Prostate gland (tissue), 2 donors: ENCODE measurements around the gene DYNC1LI1. TPM values are rescaled to one million over a fixed set of nuclear protein-coding genes. Genes with fewer than 3 reads are reported as not detected.

Source experiments
- DNase-seq: peaks from one replicate; pipeline ENCODE4 v3.0.0-alpha.2; 2019; ENCODE audit warnings: low spot score
- H3K27ac ChIP-seq, 2 donors: fragments of 200-600 bp; sonication (generic); 2 replicates each; pipeline ENCODE4 v1.5.1; 2017 to 2019
- H3K27me3 ChIP-seq: fragments of 200-600 bp; sonication (generic); replicated peaks from 2 replicates; pipeline ENCODE4 v1.5.1; 2019; ENCODE audit not compliant: insufficient read depth
- H3K36me3 ChIP-seq, 2 donors: fragments of 200-600 bp; sonication (generic); 1 replicate in 1 of 2; 2 replicates in 1 of 2; pipeline versions ENCODE4 v1.5.1 to v1.8.1; 2017 to 2019
- H3K4me1 ChIP-seq: fragments of 200-600 bp; sonication (generic); replicated peaks from 2 replicates; pipeline ENCODE4 v1.5.1; 2019
- H3K4me3 ChIP-seq, 2 donors: fragments of 200-600 bp; sonication (generic); 2 replicates each; pipeline ENCODE4 v1.5.1; 2017 to 2019
- H3K9me3 ChIP-seq: fragments of 200-600 bp; sonication (generic); 2 replicates; pipeline ENCODE4 v1.5.1; 2017
- CTCF ChIP-seq, 4 experiments: fragments of 200-600 bp in 2 of 4; fragments of 450-650 bp in 2 of 4; sonication (generic) in 2 of 4; IDR thresholded peaks; 1 replicate in 3 of 4; 2 replicates in 1 of 4; pipeline ENCODE4 v1.5.1; 2016 to 2019; ENCODE audit warnings: antibody characterized with exemption in 4 of 4, mild to moderate bottlenecking in 2 of 4, moderate library complexity in 2 of 4
- POLR2A ChIP-seq: fragments of 450-650 bp; IDR thresholded peaks from one replicate; pipeline ENCODE4 v1.6.1; 2016; ENCODE audit warnings: antibody characterized with exemption, mild to moderate bottlenecking
- POLR2AphosphoS5 ChIP-seq: sonication (generic); formaldehyde crosslinking; IDR thresholded peaks from one replicate; pipeline ENCODE4 v1.6.1; 2017; ENCODE audit warnings: antibody characterized with exemption
- WGBS: methylation state at CpG from one replicate; pipeline ENCODE4 v1.1.5; 2018; 5-methylcytosine and 5-hydroxymethylcytosine counted together
- intact Hi-C: fragments of 100-400 bp; cut with DNase I; formaldehyde crosslinking; loops from one replicate; pipeline ENCODE4 v1.14.2; 2022
- total RNA-seq, 2 donors: library from RNA; depleted of rRNA; stranded (reverse); fragments of >200 nt; gene quantifications; one replicate each; pipeline ENCODE4 v1.1.0, GENCODE V29; 2016

DYNC1LI1 gene
- total RNA-seq, 2 donors from 2014 or later, result 30.5 to 43.3 TPM

- no peaks in the 10 kb centered on the region for H3K36me3 ChIP-seq
- TF ChIP-seq CTCF (IDR thresholded peaks at IDR 0.05) (no peak), POLR2A (no peak), POLR2AphosphoS5 (no peak)
- no peak for DNase-seq
- no peaks in the 10 kb centered on the region for H3K4me1 ChIP-seq
- intact Hi-C loops, result no loop called here
- H3K4me3 ChIP-seq, result no peak overlapping the region
- H3K27ac ChIP-seq, result no peak overlapping the region
- H3K27me3 ChIP-seq, result no peaks in the 10 kb centered on the region
- H3K9me3 ChIP-seq, result no peaks in the 10 kb centered on the region
Observed at GRCh38 chr3:32551496-32551895, 19.2 kb downstream of the DYNC1LI1 start.

- H3K36me3 ChIP-seq, result no peaks in the 10 kb centered on the region
- WGBS, result 49% methylated on average over 2 of the region's 2 CpGs
- H3K27me3 ChIP-seq, result no peaks in the 10 kb centered on the region
- DNase-seq, result no peak
- no peaks in the 10 kb centered on the region for H3K4me1 ChIP-seq
- no peak overlapping the region for H3K4me3 ChIP-seq
- H3K27ac ChIP-seq, result no peak overlapping the region
- H3K9me3 ChIP-seq, result no peaks in the 10 kb centered on the region
- intact Hi-C loops, result no loop called here
- no peak for TF ChIP-seq POLR2A
- TF ChIP-seq CTCF (IDR thresholded peaks at IDR 0.05), result no peak
- no peak for TF ChIP-seq POLR2AphosphoS5
Observed at GRCh38 chr3:32551087-32551486, 19.6 kb downstream of the DYNC1LI1 start.

GRCh38 chr3:32545305-32545704 lies 25.4 kb downstream of the DYNC1LI1 start:
- intact Hi-C loops, result no loop called here
- TF ChIP-seq CTCF (IDR thresholded peaks at IDR 0.05), result no peak
- TF ChIP-seq POLR2AphosphoS5, result no peak
- TF ChIP-seq POLR2A, result no peak
- Histone ChIP-seq H3K27ac (no peak overlapping the region), H3K9me3 (no peaks in the 10 kb centered on the region), H3K4me3 (no peak overlapping the region), H3K27me3 (no peaks in the 10 kb centered on the region), H3K36me3 (no peaks in the 10 kb centered on the region), H3K4me1 (no peaks in the 10 kb centered on the region)
- no peak for DNase-seq

- Histone ChIP-seq H3K4me3 (no peak overlapping the region), H3K4me1 (no peaks in the 10 kb centered on the region), H3K27me3 (no peaks in the 10 kb centered on the region), H3K9me3 (no peaks in the 10 kb centered on the region), H3K27ac (no peak overlapping the region), H3K36me3 (no peaks in the 10 kb centered on the region)
- no peak for DNase-seq
- intact Hi-C loops, result no loop called here
- WGBS, result 93% methylated on average over 2 of the region's 2 CpGs
- no peak for TF ChIP-seq POLR2A
Observed at GRCh38 chr3:32544894-32545293, 25.8 kb downstream of the DYNC1LI1 start.

- H3K27me3 ChIP-seq, result no peaks in the 10 kb centered on the region
- no peaks in the 10 kb centered on the region for H3K9me3 ChIP-seq
- H3K4me3 ChIP-seq, result no peak overlapping the region
- no peak for DNase-seq
- 92% methylated on average over 2 of the region's 2 CpGs for WGBS
- TF ChIP-seq POLR2A (no peak), POLR2AphosphoS5 (no peak), CTCF (IDR thresholded peaks at IDR 0.05) (no peak)
- intact Hi-C loops, result no loop called here
- no peak overlapping the region for H3K27ac ChIP-seq
- no peaks in the 10 kb centered on the region for H3K36me3 ChIP-seq
- H3K4me1 ChIP-seq, result no peaks in the 10 kb centered on the region
Observed at GRCh38 chr3:32542807-32543206, 27.9 kb downstream of the DYNC1LI1 start.
